Loucy (cell line): Measurements from ENCODE around the gene WDR1.

Experiments
- H2AFZ ChIP-seq: fragments of 200-600 bp; sonication (generic); 2 replicates; pipeline ENCODE4 v1.6.0; 2016; ENCODE audit warnings: antibody characterized with exemption, mild to moderate bottlenecking, low read length, moderate library complexity
- H3F3A ChIP-seq: fragments of 200-600 bp; 2 replicates; pipeline ENCODE4 v1.6.0; 2016; ENCODE audit warnings: antibody characterized with exemption, low read depth, mild to moderate bottlenecking
- H3K27me3 ChIP-seq: fragments of 200-600 bp; sonication (generic); 2 replicates; pipeline ENCODE4 v1.6.1; 2014; ENCODE audit warnings: low read length, mild to moderate bottlenecking; ENCODE audit not compliant: insufficient read depth, poor library complexity, severe bottlenecking
- H3K36me3 ChIP-seq: fragments of 200-600 bp; sonication (generic); 2 replicates; pipeline ENCODE4 v1.6.1; 2016; ENCODE audit warnings: low read length; ENCODE audit not compliant: insufficient read depth
- H3K4me1 ChIP-seq: fragments of 200-600 bp; sonication (generic); 2 replicates; pipeline ENCODE4 v1.5.1; 2014; ENCODE audit warnings: low read length, mild to moderate bottlenecking; ENCODE audit not compliant: insufficient read depth, poor library complexity, severe bottlenecking
- H3K4me2 ChIP-seq: fragments of 200-600 bp; sonication (generic); 2 replicates; pipeline ENCODE4 v1.6.0; 2014; ENCODE audit warnings: antibody characterized with exemption, low read length, low read depth, mild to moderate bottlenecking; ENCODE audit not compliant: poor library complexity, severe bottlenecking
- H3K4me3 ChIP-seq: fragments of 200-600 bp; sonication (generic); 2 replicates; pipeline ENCODE4 v1.5.1; 2014; ENCODE audit warnings: low read length, mild to moderate bottlenecking, mixed read lengths; ENCODE audit not compliant: poor library complexity, severe bottlenecking
- H3K79me2 ChIP-seq: fragments of 200-600 bp; sonication (generic); 2 replicates; pipeline ENCODE4 v1.6.1; 2014; ENCODE audit warnings: low read length; ENCODE audit not compliant: insufficient read depth
- H3K9ac ChIP-seq: fragments of 200-600 bp; sonication (generic); 2 replicates; pipeline ENCODE4 v1.6.0; 2014; ENCODE audit warnings: mild to moderate bottlenecking, low read depth, low read length, moderate library complexity; ENCODE audit not compliant: poor library complexity, severe bottlenecking
- H3K9me2 ChIP-seq: fragments of 200-600 bp; sonication (generic); replicated peaks from 2 replicates; pipeline ENCODE4 v1.6.1; 2016; ENCODE audit warnings: low read depth, low read length, mixed read lengths
- H3K9me3 ChIP-seq: fragments of 200-600 bp; sonication (generic); 2 replicates; pipeline ENCODE4 v1.6.1; 2014; ENCODE audit warnings: mild to moderate bottlenecking, antibody characterized with exemption, low read length, low read depth; ENCODE audit not compliant: insufficient read depth
- H4K20me1 ChIP-seq: fragments of 200-600 bp; sonication (generic); 2 replicates; pipeline ENCODE4 v1.6.0; 2014; ENCODE audit warnings: antibody characterized with exemption, low read length, mild to moderate bottlenecking; ENCODE audit not compliant: insufficient read depth, poor library complexity, severe bottlenecking
- CTCF ChIP-seq: fragments of 200-600 bp; sonication (generic); conservative IDR thresholded peaks from 2 replicates; pipeline ENCODE4 v1.5.1; 2014; ENCODE audit warnings: mild to moderate bottlenecking, antibody characterized with exemption, low read length
- EZH2phosphoT487 ChIP-seq: fragments of 200-600 bp; IDR thresholded peaks from 2 replicates; pipeline ENCODE4 v1.6.1; 2018; ENCODE audit warnings: antibody characterized with exemption, mild to moderate bottlenecking, moderate library complexity, borderline replicate concordance

WDR1 gene

GRCh38 chr4:10083331-10083771 is 33.2 kb downstream of the WDR1 start:
- H3K9ac ChIP-seq = no peak overlapping the region
- TF ChIP-seq CTCF = no peak
- no peak for TF ChIP-seq EZH2phosphoT487
- no peaks in the 10 kb centered on the region for H3F3A ChIP-seq
- H3K79me2 ChIP-seq = peaks cover 16% of the 10 kb centered on the region; the same call in 1 of the 2 replicates
- no peaks in the 10 kb centered on the region for H3K27me3 ChIP-seq
- H3K4me1 ChIP-seq = no peaks in the 10 kb centered on the region
- H3K9me2 ChIP-seq = no peaks in the 10 kb centered on the region
- no peak overlapping the region for H3K4me3 ChIP-seq
- H3K9me3 ChIP-seq = no peaks in the 10 kb centered on the region
- no peak overlapping the region for H3K4me2 ChIP-seq
- peaks cover 99% of the 10 kb centered on the region; the same call in 1 of the 2 replicates for H3K36me3 ChIP-seq
- H4K20me1 ChIP-seq = peaks cover 8% of the 10 kb centered on the region
- no peak overlapping the region for H2AFZ ChIP-seq

- Histone ChIP-seq H3K4me2 (no peak overlapping the region), H3K27me3 (no peaks in the 10 kb centered on the region), H3F3A (no peaks in the 10 kb centered on the region), H3K9me3 (no peaks in the 10 kb centered on the region), H3K36me3 (peaks cover 99% of the 10 kb centered on the region; the same call in 1 of the 2 replicates), H3K9ac (no peak overlapping the region), H3K4me1 (no peaks in the 10 kb centered on the region), H4K20me1 (peaks cover 8% of the 10 kb centered on the region), H2AFZ (no peak overlapping the region), H3K9me2 (no peaks in the 10 kb centered on the region), H3K79me2 (peaks cover 13% of the 10 kb centered on the region; the same call in 1 of the 2 replicates), H3K4me3 (no peak overlapping the region)
- TF ChIP-seq EZH2phosphoT487 (no peak), CTCF (no peak)
Measured at GRCh38 chr4:10082459-10083272, 33.9 kb downstream of the WDR1 start.

- no peaks in the 10 kb centered on the region for H3F3A ChIP-seq
- no peak overlapping the region for H2AFZ ChIP-seq
- H3K9me2 ChIP-seq = no peaks in the 10 kb centered on the region
- peaks cover 6% of the 10 kb centered on the region; the same call in 1 of the 2 replicates for H3K79me2 ChIP-seq
- H3K27me3 ChIP-seq = no peaks in the 10 kb centered on the region
- peaks cover 99% of the 10 kb centered on the region; the same call in 1 of the 2 replicates for H3K36me3 ChIP-seq
- H3K9ac ChIP-seq = no peak overlapping the region
- no peaks in the 10 kb centered on the region for H3K9me3 ChIP-seq
- TF ChIP-seq CTCF (no peak), EZH2phosphoT487 (no peak)
- H3K4me1 ChIP-seq = no peaks in the 10 kb centered on the region
- no peak overlapping the region for H3K4me3 ChIP-seq
- H4K20me1 ChIP-seq = peaks cover 8% of the 10 kb centered on the region
- no peak overlapping the region for H3K4me2 ChIP-seq
Measured at GRCh38 chr4:10082047-10082446, 34.6 kb downstream of the WDR1 start.
